ENCODE results near the gene KREMEN1.

DNA sequence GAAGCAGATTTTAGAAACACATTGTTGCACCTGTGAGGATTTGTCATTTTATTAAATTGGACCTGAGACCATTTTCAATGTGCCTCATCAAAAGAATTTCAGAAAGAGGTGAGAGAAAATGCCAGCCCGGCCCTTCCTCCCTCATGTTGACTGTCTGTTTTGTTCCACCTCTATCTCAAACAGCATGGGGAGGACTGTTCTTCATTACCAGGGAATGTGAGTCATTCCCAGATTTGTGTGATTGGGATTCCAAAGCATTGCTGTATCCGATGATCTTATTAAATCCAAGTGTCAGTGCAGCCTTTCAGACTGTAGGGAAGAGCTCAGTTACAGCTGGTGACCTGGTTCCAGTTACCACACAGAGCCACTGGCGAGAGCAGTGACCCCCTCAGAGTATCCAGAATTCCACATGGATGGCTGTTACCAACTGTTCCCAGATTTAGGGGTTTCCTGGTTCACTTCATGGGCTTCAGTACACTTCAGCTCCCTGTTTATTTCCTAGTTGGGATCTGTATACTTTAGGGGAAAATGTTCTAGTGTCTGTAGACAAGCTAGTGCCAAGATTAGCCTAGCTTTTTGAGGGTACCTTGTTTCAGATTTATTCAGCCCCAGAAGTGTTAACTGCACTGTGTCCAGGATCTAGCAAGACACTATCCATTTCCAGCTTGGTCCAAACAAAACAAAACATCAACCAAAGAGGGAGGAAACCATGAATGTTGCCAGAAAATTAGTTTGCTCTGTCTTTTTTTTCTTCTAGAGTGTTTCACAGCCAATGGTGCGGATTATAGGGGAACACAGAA is 20.9 kb downstream of the KREMEN1 start:
- TF ChIP-seq, protein P1, sequence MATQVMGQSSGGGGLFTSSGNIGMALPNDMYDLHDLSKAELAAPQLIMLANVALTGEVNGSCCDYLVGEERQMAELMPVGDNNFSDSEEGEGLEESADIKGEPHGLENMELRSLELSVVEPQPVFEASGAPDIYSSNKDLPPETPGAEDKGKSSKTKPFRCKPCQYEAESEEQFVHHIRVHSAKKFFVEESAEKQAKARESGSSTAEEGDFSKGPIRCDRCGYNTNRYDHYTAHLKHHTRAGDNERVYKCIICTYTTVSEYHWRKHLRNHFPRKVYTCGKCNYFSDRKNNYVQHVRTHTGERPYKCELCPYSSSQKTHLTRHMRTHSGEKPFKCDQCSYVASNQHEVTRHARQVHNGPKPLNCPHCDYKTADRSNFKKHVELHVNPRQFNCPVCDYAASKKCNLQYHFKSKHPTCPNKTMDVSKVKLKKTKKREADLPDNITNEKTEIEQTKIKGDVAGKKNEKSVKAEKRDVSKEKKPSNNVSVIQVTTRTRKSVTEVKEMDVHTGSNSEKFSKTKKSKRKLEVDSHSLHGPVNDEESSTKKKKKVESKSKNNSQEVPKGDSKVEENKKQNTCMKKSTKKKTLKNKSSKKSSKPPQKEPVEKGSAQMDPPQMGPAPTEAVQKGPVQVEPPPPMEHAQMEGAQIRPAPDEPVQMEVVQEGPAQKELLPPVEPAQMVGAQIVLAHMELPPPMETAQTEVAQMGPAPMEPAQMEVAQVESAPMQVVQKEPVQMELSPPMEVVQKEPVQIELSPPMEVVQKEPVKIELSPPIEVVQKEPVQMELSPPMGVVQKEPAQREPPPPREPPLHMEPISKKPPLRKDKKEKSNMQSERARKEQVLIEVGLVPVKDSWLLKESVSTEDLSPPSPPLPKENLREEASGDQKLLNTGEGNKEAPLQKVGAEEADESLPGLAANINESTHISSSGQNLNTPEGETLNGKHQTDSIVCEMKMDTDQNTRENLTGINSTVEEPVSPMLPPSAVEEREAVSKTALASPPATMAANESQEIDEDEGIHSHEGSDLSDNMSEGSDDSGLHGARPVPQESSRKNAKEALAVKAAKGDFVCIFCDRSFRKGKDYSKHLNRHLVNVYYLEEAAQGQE (IDR thresholded peaks at IDR 0.05; ENCODE audit: borderline replicate concordance) = no peak
- TF ChIP-seq, protein P1 (CRISPR knock-in tag; IDR thresholded peaks at IDR 0.05; ENCODE audit: low read depth) = no peak
- TF ChIP-seq CTCF (IDR thresholded peaks at IDR 0.05 in 2 of 3, conservative IDR thresholded peaks at IDR 0.05 in 1 of 3; ENCODE audit: insufficient read depth in 2 of 3, low read depth in 1 of 3, low read length in 3 of 3) (no peak), E4F1 (CRISPR knock-in tag; IDR thresholded peaks at IDR 0.05; ENCODE audit: borderline replicate concordance) (no peak)
